Stimulated activated memory B cell treated with anti-CD40 and anti-IgM and Interleukin-4, amounts not matched to agents 10 μg/mL and 1 μg/mL and 100 μg/mL, for 72 hours (primary cell): ENCODE data around the gene EPHA6.

ENCODE experiments used
- ATAC-seq: fragments of 150-1000 bp; cut with Tn5 transposase; 2 replicates; pipeline ENCODE4 v1.10.0; 2021
- H3K27ac Mint-ChIP-seq: one replicate; pipeline ENCODE4 v1.8.0; 2022; ENCODE audit warnings: mild to moderate bottlenecking, mixed read lengths
- H3K27me3 Mint-ChIP-seq: one replicate; pipeline ENCODE4 v1.8.0; 2022; ENCODE audit warnings: mixed read lengths
- H3K36me3 Mint-ChIP-seq: one replicate; pipeline ENCODE4 v1.8.0; 2022; ENCODE audit warnings: mixed read lengths
- H3K4me1 Mint-ChIP-seq: one replicate; pipeline ENCODE4 v1.8.0; 2022; ENCODE audit warnings: mixed read lengths
- H3K4me3 Mint-ChIP-seq: one replicate; pipeline ENCODE4 v1.8.0; 2022; ENCODE audit warnings: mild to moderate bottlenecking, moderate library complexity, mixed read lengths
- H3K9me3 Mint-ChIP-seq: one replicate; pipeline ENCODE4 v1.8.0; 2022; ENCODE audit warnings: mixed read lengths

EPHA6 gene

GRCh38 chr3:97658668-97659285 lies 844.4 kb downstream of the EPHA6 start:
- H3K4me1 Mint-ChIP-seq, result no peaks in the 10 kb centered on the region
- H3K4me3 Mint-ChIP-seq, result no peak overlapping the region
- no peak for ATAC-seq

GRCh38 chr3:97662264-97662663 lies 847.9 kb downstream of the EPHA6 start:
- ATAC-seq, result no peak
- H3K36me3 Mint-ChIP-seq, result no peaks in the 10 kb centered on the region
- H3K9me3 Mint-ChIP-seq, result no peaks in the 10 kb centered on the region
- no peak overlapping the region for H3K27ac Mint-ChIP-seq
- no peak overlapping the region for H3K4me3 Mint-ChIP-seq
- no peaks in the 10 kb centered on the region for H3K4me1 Mint-ChIP-seq
- no peaks in the 10 kb centered on the region for H3K27me3 Mint-ChIP-seq

More at GRCh38 chr3:97658668-97659285, 844.4 kb downstream of the EPHA6 start:
- Mint-ChIP-seq H3K27ac (no peak overlapping the region), H3K27me3 (no peaks in the 10 kb centered on the region), H3K9me3 (peaks cover 5% of the 10 kb centered on the region), H3K36me3 (no peaks in the 10 kb centered on the region)

- Mint-ChIP-seq H3K9me3 (no peaks in the 10 kb centered on the region), H3K27ac (no peak overlapping the region), H3K27me3 (no peaks in the 10 kb centered on the region), H3K4me3 (no peak overlapping the region), H3K4me1 (no peaks in the 10 kb centered on the region), H3K36me3 (no peaks in the 10 kb centered on the region)
- no peak for ATAC-seq
Measured at GRCh38 chr3:97662762-97663161, 848.4 kb downstream of the EPHA6 start.

- Mint-ChIP-seq H3K27ac (no peak overlapping the region), H3K4me3 (no peak overlapping the region)
Measured at GRCh38 chr3:97665896-97666295, 851.5 kb downstream of the EPHA6 start.

DNA sequence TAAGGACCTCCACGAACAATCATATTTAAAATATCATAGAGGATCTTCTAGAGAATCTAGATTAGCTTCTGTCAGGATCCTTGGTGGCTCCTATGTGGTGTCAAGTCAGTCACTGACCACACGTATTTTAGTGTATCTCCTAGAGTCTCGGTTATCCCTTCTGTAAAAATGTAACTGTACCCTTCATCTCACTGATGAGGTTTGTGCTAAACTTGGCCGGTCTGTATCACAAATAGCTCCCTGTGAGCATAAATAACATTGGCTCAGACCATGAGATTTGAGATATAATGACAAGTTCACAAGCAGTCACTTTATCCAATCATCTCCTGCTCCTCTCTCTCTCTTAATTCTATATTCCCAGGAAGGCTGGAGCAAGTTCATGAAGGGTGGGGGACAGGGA lies 856.6 kb downstream of the EPHA6 start:
- Mint-ChIP-seq H3K4me3 (no peak overlapping the region), H3K27ac (no peak overlapping the region), H3K27me3 (no peaks in the 10 kb centered on the region), H3K9me3 (no peaks in the 10 kb centered on the region), H3K4me1 (no peaks in the 10 kb centered on the region), H3K36me3 (no peaks in the 10 kb centered on the region)
- ATAC-seq, result no peak

More at GRCh38 chr3:97665896-97666295, 851.5 kb downstream of the EPHA6 start:
- H3K4me1 Mint-ChIP-seq, result no peaks in the 10 kb centered on the region
- H3K27me3 Mint-ChIP-seq, result no peaks in the 10 kb centered on the region
- ATAC-seq, result no peak
- H3K9me3 Mint-ChIP-seq, result no peaks in the 10 kb centered on the region
- H3K36me3 Mint-ChIP-seq, result no peaks in the 10 kb centered on the region

- no peak for ATAC-seq
- Mint-ChIP-seq H3K4me3 (no peak overlapping the region), H3K27ac (no peak overlapping the region), H3K36me3 (no peaks in the 10 kb centered on the region), H3K27me3 (no peaks in the 10 kb centered on the region), H3K9me3 (no peaks in the 10 kb centered on the region), H3K4me1 (no peaks in the 10 kb centered on the region)
Measured at GRCh38 chr3:97673357-97673997, 859.1 kb downstream of the EPHA6 start.

GRCh38 chr3:97674461-97674860 lies 860.1 kb downstream of the EPHA6 start:
- Mint-ChIP-seq H3K36me3 (no peaks in the 10 kb centered on the region), H3K4me1 (no peaks in the 10 kb centered on the region), H3K9me3 (no peaks in the 10 kb centered on the region), H3K27me3 (no peaks in the 10 kb centered on the region), H3K27ac (no peak overlapping the region), H3K4me3 (no peak overlapping the region)
- ATAC-seq, result no peak

- Mint-ChIP-seq H3K4me3 (no peak overlapping the region), H3K27ac (no peak overlapping the region), H3K27me3 (peaks cover 8% of the 10 kb centered on the region), H3K4me1 (no peaks in the 10 kb centered on the region), H3K9me3 (no peaks in the 10 kb centered on the region), H3K36me3 (no peaks in the 10 kb centered on the region)
- no peak for ATAC-seq
Measured at GRCh38 chr3:97680210-97680609, 865.8 kb downstream of the EPHA6 start.

GRCh38 chr3:97680696-97681095 lies 866.3 kb downstream of the EPHA6 start:
- no peaks in the 10 kb centered on the region for H3K9me3 Mint-ChIP-seq
- no peaks in the 10 kb centered on the region for H3K36me3 Mint-ChIP-seq
- ATAC-seq, result no peak
- H3K27ac Mint-ChIP-seq, result no peak overlapping the region
- no peaks in the 10 kb centered on the region for H3K4me1 Mint-ChIP-seq
- no peak overlapping the region for H3K4me3 Mint-ChIP-seq
- peaks cover 8% of the 10 kb centered on the region for H3K27me3 Mint-ChIP-seq

DNA sequence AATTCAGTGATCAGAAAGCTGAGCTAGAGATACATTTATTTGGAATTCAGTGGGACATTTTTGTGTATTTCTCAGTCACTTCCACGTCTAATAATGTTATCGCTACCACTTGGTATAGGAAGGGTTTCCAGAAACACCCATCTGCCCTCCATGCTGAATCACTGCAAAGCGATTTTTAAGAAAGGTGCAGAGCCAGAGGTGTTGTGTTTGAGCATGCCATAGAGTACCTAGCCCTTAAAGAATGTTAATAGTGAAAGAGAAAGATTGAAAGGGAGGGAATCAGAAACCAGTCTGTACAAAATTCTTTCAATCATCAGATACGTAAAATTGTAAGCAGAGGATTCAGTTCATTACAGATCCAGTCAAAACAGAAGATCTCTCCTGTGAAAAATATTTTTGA lies 870.1 kb downstream of the EPHA6 start:
- no peak for ATAC-seq
- H3K4me3 Mint-ChIP-seq, result no peak overlapping the region
- H3K27ac Mint-ChIP-seq, result no peak overlapping the region
- no peaks in the 10 kb centered on the region for H3K9me3 Mint-ChIP-seq
- H3K27me3 Mint-ChIP-seq, result peaks cover 8% of the 10 kb centered on the region
- H3K4me1 Mint-ChIP-seq, result no peaks in the 10 kb centered on the region
- H3K36me3 Mint-ChIP-seq, result no peaks in the 10 kb centered on the region

DNA sequence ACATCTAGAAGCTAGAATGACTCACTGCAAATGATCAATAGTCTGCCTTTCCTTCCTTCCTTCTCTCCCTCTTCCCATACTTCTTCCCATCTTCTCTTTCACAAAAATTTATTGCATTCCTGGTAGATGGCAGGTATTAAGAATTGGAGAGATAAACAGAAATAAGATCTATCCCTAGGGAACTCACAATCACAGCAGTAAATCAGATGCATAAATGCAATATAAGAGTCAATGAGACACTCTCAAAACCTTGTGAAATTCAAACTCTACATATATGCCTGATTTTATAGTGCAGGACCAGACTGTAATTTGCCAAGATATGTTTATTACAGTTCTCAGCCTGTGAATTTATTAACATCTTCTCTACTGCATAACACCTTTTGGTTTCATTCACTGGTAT lies 871.9 kb downstream of the EPHA6 start:
- Mint-ChIP-seq H3K36me3 (no peaks in the 10 kb centered on the region), H3K27me3 (no peaks in the 10 kb centered on the region), H3K9me3 (no peaks in the 10 kb centered on the region), H3K27ac (no peak overlapping the region), H3K4me3 (no peak overlapping the region), H3K4me1 (no peaks in the 10 kb centered on the region)
- ATAC-seq, result no peak

- H3K27me3 Mint-ChIP-seq, result no peaks in the 10 kb centered on the region
- no peaks in the 10 kb centered on the region for H3K4me1 Mint-ChIP-seq
- no peaks in the 10 kb centered on the region for H3K9me3 Mint-ChIP-seq
- H3K36me3 Mint-ChIP-seq, result no peaks in the 10 kb centered on the region
- no peak for ATAC-seq
- H3K4me3 Mint-ChIP-seq, result no peak overlapping the region
- H3K27ac Mint-ChIP-seq, result no peak overlapping the region
Measured at GRCh38 chr3:97687734-97688133, 873.3 kb downstream of the EPHA6 start.

DNA sequence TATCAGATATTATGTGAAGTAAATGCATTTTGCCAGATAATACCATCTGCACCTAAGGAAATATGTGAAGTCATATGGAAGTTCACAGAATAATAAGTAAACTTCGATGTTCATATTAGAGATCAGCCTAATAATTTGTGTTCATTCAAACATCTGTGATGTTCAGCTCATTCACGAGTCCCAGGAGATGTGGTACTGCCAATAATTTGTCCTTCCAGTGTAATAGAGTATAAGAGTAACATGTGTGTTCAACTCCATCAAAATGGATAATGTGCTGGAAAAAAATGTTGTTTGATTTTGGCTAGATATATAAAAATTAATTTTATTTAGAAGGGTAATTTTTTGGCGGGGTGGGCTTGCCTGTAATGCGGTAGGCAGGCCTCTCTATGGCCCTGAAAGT lies 874.7 kb downstream of the EPHA6 start:
- Mint-ChIP-seq H3K4me3 (no peak overlapping the region), H3K36me3 (no peaks in the 10 kb centered on the region), H3K9me3 (no peaks in the 10 kb centered on the region)

DNA sequence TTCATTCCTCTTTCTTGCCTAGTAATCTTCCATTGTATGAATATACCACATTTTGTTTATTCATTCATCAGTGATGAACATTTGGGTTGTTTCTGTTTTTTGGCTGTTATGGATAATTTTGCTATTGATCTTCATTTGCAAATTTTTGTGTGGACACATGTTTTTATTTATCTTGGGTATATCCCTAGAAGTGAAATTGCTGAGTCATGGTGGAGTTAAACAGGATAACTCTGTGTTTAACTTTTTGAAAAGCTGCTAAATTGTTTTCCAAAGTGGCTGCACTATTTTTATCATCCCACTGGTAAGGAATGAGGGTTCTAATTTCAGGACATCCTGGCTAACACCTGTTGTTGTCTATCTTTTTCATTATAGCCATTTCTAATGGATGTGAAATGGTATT lies 875.6 kb downstream of the EPHA6 start:
- H3K36me3 Mint-ChIP-seq, result no peaks in the 10 kb centered on the region
- no peak for ATAC-seq
- no peaks in the 10 kb centered on the region for H3K4me1 Mint-ChIP-seq
- no peak overlapping the region for H3K27ac Mint-ChIP-seq
- H3K4me3 Mint-ChIP-seq, result no peak overlapping the region
- H3K27me3 Mint-ChIP-seq, result no peaks in the 10 kb centered on the region
- H3K9me3 Mint-ChIP-seq, result no peaks in the 10 kb centered on the region

More for the DNA sequence above, 874.7 kb downstream of the EPHA6 start:
- Mint-ChIP-seq H3K4me1 (no peaks in the 10 kb centered on the region), H3K27me3 (no peaks in the 10 kb centered on the region), H3K27ac (no peak overlapping the region)
- no peak for ATAC-seq

DNA sequence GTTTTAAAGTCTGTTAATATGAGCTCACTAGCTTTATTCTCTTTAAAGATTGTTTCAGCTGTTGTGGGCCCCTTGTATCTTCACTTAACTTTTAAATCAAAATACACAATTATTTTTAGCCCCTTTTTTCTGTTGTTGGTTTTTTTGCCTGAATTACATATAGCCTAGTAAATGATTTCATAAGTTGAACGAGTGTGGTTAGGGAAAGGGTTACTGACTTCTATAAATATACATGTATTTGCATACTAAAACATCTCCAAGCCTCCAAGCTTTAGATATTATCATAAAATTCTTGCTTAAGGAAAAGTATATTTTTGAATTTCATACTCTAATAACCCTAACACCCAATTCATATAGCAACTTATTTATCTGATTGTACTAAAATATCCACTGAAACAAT lies 877.0 kb downstream of the EPHA6 start:
- Mint-ChIP-seq H3K27me3 (no peaks in the 10 kb centered on the region), H3K36me3 (no peaks in the 10 kb centered on the region)

DNA sequence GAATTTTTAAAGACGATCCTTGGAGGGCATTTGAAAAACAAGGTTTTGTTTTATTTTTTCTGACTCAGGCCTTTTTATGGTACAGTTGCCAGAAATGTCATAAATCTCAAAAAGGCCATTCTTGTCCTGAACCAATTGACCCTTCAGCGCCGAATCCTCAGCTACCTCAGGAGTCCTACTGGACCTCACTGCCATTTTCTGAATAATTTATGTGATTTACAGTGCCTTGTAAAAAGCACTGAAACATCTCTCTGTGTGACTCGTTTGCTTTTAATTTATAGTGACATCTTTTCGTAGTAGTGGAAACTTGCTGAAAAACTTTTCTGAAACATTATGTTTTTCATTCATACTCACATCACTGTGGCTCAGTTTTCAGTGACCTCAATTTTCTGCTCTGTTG lies 878.0 kb downstream of the EPHA6 start:
- no peaks in the 10 kb centered on the region for H3K27me3 Mint-ChIP-seq
- H3K9me3 Mint-ChIP-seq, result no peaks in the 10 kb centered on the region
- no peak overlapping the region for H3K27ac Mint-ChIP-seq
- no peaks in the 10 kb centered on the region for H3K4me1 Mint-ChIP-seq
- ATAC-seq, result no peak
- H3K36me3 Mint-ChIP-seq, result no peaks in the 10 kb centered on the region
- no peak overlapping the region for H3K4me3 Mint-ChIP-seq

More for the DNA sequence above, 877.0 kb downstream of the EPHA6 start:
- Mint-ChIP-seq H3K4me1 (no peaks in the 10 kb centered on the region), H3K27ac (no peak overlapping the region), H3K9me3 (no peaks in the 10 kb centered on the region), H3K4me3 (no peak overlapping the region)
- no peak for ATAC-seq
